Pancreas (tissue), 10 donors: ENCODE data around the gene CD44. TPM values are rescaled to one million over a fixed set of nuclear protein-coding genes. Genes with fewer than 3 reads are reported as not detected.

ENCODE experiments used
- ATAC-seq, 4 donors: fragments of 200-7000 bp; cut with Tn5 transposase; one replicate each; pipeline versions ENCODE4 v1.8.0 to v1.9.1; 2020; ENCODE audit warnings: mild to moderate bottlenecking in 4 of 4, moderate library complexity in 4 of 4
- DNase-seq, 6 donors: peaks; one replicate each; pipeline ENCODE4 v3.0.0-alpha.2; 2020
- FAIRE-seq: peaks from 2 replicates; lab custom pipeline; 2012; peaks lifted over from hg19 to GRCh38; lab: Jason Lieb, UNC
- H3K27ac ChIP-seq, 4 donors: fragments of 200-600 bp; sonication (generic); 1 replicate in 3 of 4; 2 replicates in 1 of 4; pipeline versions ENCODE4 v1.5.0 to v1.8.0; 2020
- H3K27me3 ChIP-seq, 4 donors: fragments of 200-600 bp; one replicate each; pipeline ENCODE4 v1.8.0; 2021
- H3K36me3 ChIP-seq, 3 donors: fragments of 200-600 bp; sonication (generic) in 1 of 3; one replicate each; pipeline versions ENCODE4 v1.5.0 to v1.8.0; 2020 to 2021
- H3K4me1 ChIP-seq, 3 donors: fragments of 200-600 bp; one replicate each; pipeline ENCODE4 v1.8.0; 2021
- H3K4me3 ChIP-seq, 4 donors: fragments of 200-600 bp; sonication (generic) in 2 of 4; one replicate each; pipeline versions ENCODE4 v1.5.0 to v1.8.0; 2020 to 2021
- H3K9me3 ChIP-seq, 4 donors: fragments of 200-600 bp; one replicate each; pipeline ENCODE4 v1.8.0; 2021
- WGBS, 2 donors: extraction: QIAGEN DNeasy Blood & Tissue Kit; methylation state at CpG; one replicate each; pipeline ENCODE4 v1.1.7; 2013; 5-methylcytosine and 5-hydroxymethylcytosine counted together
- intact Hi-C, 3 donors: fragments of 100-400 bp; cut with DNase I; formaldehyde crosslinking; loops; one replicate each; pipeline versions ENCODE4 v1.11.1 to v1.14.2; 2022
- polyA plus RNA-seq, 2 donors: library from polyadenylated mRNA; stranded (reverse); fragments of 200-250 nt; gene quantifications; one replicate each; pipeline ENCODE4 v1.2.3, GENCODE V29; 2013
- total RNA-seq, 6 donors: library from RNA; stranded (reverse); fragmentation: NEBNext Ultra II Directional in 4 of 6; extraction: Animal tissue kit (Norgen Biotek cat#: 25700) in 4 of 6; gene quantifications; one replicate each; pipeline versions ENCODE4 v1.2.1 to v1.2.4, GENCODE V29; 2021 to 2023
- TF ChIP-seq, protein P1 (sequence below), 4 donors: fragments of 200-600 bp; sonication (generic) in 3 of 4; IDR thresholded peaks; one replicate each; pipeline versions ENCODE4 v1.5.0 to v1.8.0; 2021; ENCODE audit warnings: antibody characterized with exemption in 4 of 4
- donor health status: healthy with polysubstance abuse.
- donor health status: DM: no; HTN: no; CAD: no; lungs with moderate emphysema.
- donor health status: DM: no; HTN: no; CAD: no.
- donor health status: control.
- donor health status: control.
- donor health status: Bipolar disorder and iron deficiency.
- donor health status: DM: yes; HTN: yes; CAD: no.
- donor health status: DM: no; HTN: no; CAD: no.
- donor health status: DM: no; HTN: no; CAD: no.
- donor health status: DM: yes; HTN: yes; CAD: no.

Gene CD44
- total and polyA plus RNA-seq, 8 donors = 133 to 677 (median 375) TPM

- peaks cover 10 to 27% (median 11%) of the 10 kb centered on the region in 3 donors for H3K4me1 ChIP-seq
Observed at GRCh38 chr11:35178873-35179272, 39.9 kb downstream of the CD44 start.

GRCh38 chr11:35179466-35180135, 40.6 kb downstream of the CD44 start:
- no peaks in the 10 kb centered on the region for H3K27me3 ChIP-seq
- H3K27ac ChIP-seq = no peak overlapping the region
- H3K4me1 ChIP-seq = peaks cover 2 to 20% (median 6%) of the 10 kb centered on the region in 3 donors
- TF ChIP-seq, protein P1, sequence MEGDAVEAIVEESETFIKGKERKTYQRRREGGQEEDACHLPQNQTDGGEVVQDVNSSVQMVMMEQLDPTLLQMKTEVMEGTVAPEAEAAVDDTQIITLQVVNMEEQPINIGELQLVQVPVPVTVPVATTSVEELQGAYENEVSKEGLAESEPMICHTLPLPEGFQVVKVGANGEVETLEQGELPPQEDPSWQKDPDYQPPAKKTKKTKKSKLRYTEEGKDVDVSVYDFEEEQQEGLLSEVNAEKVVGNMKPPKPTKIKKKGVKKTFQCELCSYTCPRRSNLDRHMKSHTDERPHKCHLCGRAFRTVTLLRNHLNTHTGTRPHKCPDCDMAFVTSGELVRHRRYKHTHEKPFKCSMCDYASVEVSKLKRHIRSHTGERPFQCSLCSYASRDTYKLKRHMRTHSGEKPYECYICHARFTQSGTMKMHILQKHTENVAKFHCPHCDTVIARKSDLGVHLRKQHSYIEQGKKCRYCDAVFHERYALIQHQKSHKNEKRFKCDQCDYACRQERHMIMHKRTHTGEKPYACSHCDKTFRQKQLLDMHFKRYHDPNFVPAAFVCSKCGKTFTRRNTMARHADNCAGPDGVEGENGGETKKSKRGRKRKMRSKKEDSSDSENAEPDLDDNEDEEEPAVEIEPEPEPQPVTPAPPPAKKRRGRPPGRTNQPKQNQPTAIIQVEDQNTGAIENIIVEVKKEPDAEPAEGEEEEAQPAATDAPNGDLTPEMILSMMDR (IDR thresholded peaks at IDR 0.05) = no peak
- H3K36me3 ChIP-seq = peaks cover 9 to 32% (median 11%) of the 10 kb centered on the region in 3 donors
- DNase-seq = no peak
- H3K9me3 ChIP-seq = no peaks in the 10 kb centered on the region
- no peak overlapping the region for H3K4me3 ChIP-seq
- intact Hi-C loops = loop anchor here in 1 of 3 donors (5.0 kb wide), 1 partner anchor 37 kb away; no protein-coding TSS in a partner anchor
- FAIRE-seq = no peak
- no peak for ATAC-seq
- WGBS, 2 donors = 76 to 78% methylated on average over 2 of the region's 2 CpGs

More at GRCh38 chr11:35178873-35179272, 39.9 kb downstream of the CD44 start:
- H3K9me3 ChIP-seq = no peaks in the 10 kb centered on the region
- intact Hi-C loops = loop anchor here in 1 of 3 donors (5.0 kb wide), 1 partner anchor 37 kb away; no protein-coding TSS in a partner anchor
- TF ChIP-seq, protein P1 (IDR thresholded peaks at IDR 0.05) = no peak
- peaks cover 9 to 32% (median 11%) of the 10 kb centered on the region in 3 donors for H3K36me3 ChIP-seq
- peak in 1 of 4 donors; percentile 22 for ATAC-seq
- FAIRE-seq = no peak
- no peak overlapping the region for H3K27ac ChIP-seq
- no peak overlapping the region for H3K4me3 ChIP-seq
- no peaks in the 10 kb centered on the region for H3K27me3 ChIP-seq
- DNase-seq = no peak
- 77 to 79% methylated on average over 2 of the region's 2 CpGs for WGBS, 2 donors

DNA sequence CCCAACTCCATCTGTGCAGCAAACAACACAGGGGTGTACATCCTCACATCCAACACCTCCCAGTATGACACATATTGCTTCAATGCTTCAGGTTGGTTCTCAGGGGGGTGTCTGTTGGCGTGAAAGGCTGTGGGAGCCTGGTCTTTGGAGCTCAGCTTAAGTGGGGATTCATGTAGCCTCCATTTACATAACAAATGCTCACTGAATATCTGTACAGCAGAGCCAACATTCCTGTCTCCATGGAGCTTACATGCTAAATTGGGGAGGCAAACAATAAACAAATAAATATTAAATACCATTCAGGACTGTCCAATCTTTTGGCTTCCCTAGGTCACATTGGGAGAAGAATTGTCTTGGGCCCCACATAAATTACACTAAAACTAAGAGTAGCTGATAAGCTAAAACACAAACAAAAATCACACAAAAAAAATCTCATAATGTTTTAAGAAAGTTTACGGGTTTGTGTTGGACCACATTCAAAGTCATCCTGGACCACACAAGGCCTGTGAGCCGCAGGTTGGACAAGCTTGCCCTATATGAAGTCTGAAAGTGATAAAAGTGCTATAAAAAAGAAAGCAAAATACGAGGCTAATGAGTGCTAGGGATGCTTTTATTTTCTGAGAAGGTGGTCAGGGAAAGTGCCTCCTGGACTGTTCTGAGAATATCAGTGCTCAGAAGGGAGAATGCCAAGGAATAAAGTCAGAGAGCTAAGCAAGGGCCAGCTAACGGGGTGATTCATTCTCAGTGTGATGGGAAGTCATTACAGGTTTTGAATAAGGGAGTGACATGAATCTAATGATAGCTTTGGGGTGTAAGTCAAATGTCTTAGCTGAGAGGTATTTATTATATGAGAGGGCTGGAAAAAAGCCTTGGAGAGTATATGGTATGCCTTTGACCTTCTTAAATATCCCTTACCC, 41.6 kb downstream of the CD44 start:
- H3K27me3 ChIP-seq = no peaks in the 10 kb centered on the region
- H3K4me3 ChIP-seq = no peak overlapping the region
- peaks cover 9 to 36% (median 11%) of the 10 kb centered on the region in 3 donors for H3K36me3 ChIP-seq
- 90 to 93% methylated on average over 5 of the region's 5 CpGs for WGBS, 2 donors
- H3K9me3 ChIP-seq = no peaks in the 10 kb centered on the region
- no peak for FAIRE-seq
- H3K4me1 ChIP-seq = peaks cover 0 to 10% (median 0%) of the 10 kb centered on the region in 3 donors
- DNase-seq = no peak
- no peak for ATAC-seq
- TF ChIP-seq, protein P1 (IDR thresholded peaks at IDR 0.05) = no peak
- intact Hi-C loops = no loop called here
- H3K27ac ChIP-seq = no peak overlapping the region

DNA sequence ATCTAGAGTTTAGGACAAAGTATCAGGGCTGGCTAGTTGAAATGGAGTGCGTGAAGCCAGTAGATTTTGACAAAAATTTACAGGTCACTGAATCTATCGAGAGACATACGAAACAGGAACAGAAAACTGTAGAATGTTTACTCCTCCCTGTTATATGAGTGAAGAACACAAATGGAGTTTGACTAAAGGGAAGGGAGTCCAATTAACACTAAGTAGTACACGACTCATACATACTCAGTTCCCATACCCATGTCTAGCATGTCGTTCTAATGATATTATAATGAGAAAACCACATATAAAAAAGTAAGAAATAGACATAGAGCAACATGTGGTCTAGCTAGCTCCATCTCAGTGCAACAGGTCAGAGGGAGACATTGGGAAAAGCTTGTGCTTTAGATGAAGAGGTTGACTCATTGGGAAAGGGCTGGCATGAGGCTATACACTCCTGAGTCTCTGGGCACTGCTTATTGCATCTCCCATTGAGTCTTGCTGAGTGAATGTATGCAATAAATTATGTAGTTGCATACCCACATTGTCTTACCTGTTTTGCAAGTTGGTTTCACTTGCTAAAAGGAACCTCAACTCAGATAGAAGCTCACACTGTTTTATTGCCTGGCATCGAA, 43.5 kb downstream of the CD44 start:
- Histone ChIP-seq H3K27ac (no peak overlapping the region), H3K4me1 (peaks cover 0 to 10% (median 0%) of the 10 kb centered on the region in 3 donors), H3K9me3 (no peaks in the 10 kb centered on the region), H3K4me3 (no peak overlapping the region), H3K36me3 (peaks cover 7 to 33% (median 11%) of the 10 kb centered on the region in 3 donors), H3K27me3 (no peaks in the 10 kb centered on the region)
- DNase-seq (no peak), FAIRE-seq (no peak), ATAC-seq (no peak)
- WGBS, 2 donors = 94% methylated on average over 6 of the region's 6 CpGs
- intact Hi-C loops = no loop called here
- TF ChIP-seq, protein P1 (IDR thresholded peaks at IDR 0.05) = no peak
